ENCODE data around the gene MGP. TPM values are rescaled to one million over a fixed set of nuclear protein-coding genes. Genes with fewer than 3 reads are reported as not detected.

Gene MGP
- under 1 TPM; 0.21 to 0.34 TPM for total RNA-seq

GRCh38 chr12:14885718-14886221 lies at the start of gene MGP:
MGP (minus strand) TSS chr12:14885854; CDS start chr12:14885791, 63 bp downstream.
- Mint-ChIP-seq H3K4me1 (ENCODE audit: low read depth) (peaks cover 24% of the 10 kb centered on the region), H3K27me3 (ENCODE audit: low read depth) (peaks cover 24% of the 10 kb centered on the region), H3K36me3 (ENCODE audit: low read depth) (peaks cover 3% of the 10 kb centered on the region), H3K9me3 (ENCODE audit: insufficient read depth) (no peaks in the 10 kb centered on the region), H3K27ac (no peak within 1 kb of the TSS), H3K4me3 (peak within 1 kb of the TSS; percentile 40)
- ChIA-PET POLR2A (no interaction called here), CTCF (no interaction called here)
- no peak for ATAC-seq
- no peak for DNase-seq

- Mint-ChIP-seq H3K4me1 (ENCODE audit: low read depth) (peaks cover 8% of the 10 kb centered on the region), H3K4me3 (no peak overlapping the region), H3K36me3 (ENCODE audit: low read depth) (peaks cover 77% of the 10 kb centered on the region), H3K27ac (no peak overlapping the region), H3K27me3 (ENCODE audit: low read depth) (no peaks in the 10 kb centered on the region), H3K9me3 (ENCODE audit: insufficient read depth) (no peaks in the 10 kb centered on the region)
- CTCF ChIA-PET: interaction anchor here (1.0 kb wide), 1 partner anchor 60 kb away, joined by 5 read pairs; no protein-coding TSS in a partner anchor
- no peak for DNase-seq
- POLR2A ChIA-PET: interaction anchor here (0.8 kb wide), 1 partner anchor 20 kb away, joined by 4 read pairs; no protein-coding TSS in a partner anchor
- ATAC-seq: no peak
Measured at GRCh38 chr12:14935031-14935430, 49.4 kb upstream of the MGP start.

- Mint-ChIP-seq H3K4me1 (ENCODE audit: low read depth) (peaks cover 5% of the 10 kb centered on the region), H3K9me3 (ENCODE audit: insufficient read depth) (no peaks in the 10 kb centered on the region), H3K27me3 (ENCODE audit: low read depth) (no peaks in the 10 kb centered on the region), H3K4me3 (no peak overlapping the region), H3K27ac (no peak overlapping the region), H3K36me3 (ENCODE audit: low read depth) (peaks cover 72% of the 10 kb centered on the region)
- CTCF ChIA-PET: interaction anchor here (1.0 kb wide), 1 partner anchor 61 kb away, joined by 5 read pairs; no protein-coding TSS in a partner anchor
- no peak for DNase-seq
- POLR2A ChIA-PET: interaction anchor here (0.8 kb wide), 1 partner anchor 20 kb away, joined by 4 read pairs; no protein-coding TSS in a partner anchor
- ATAC-seq: no peak
Measured at GRCh38 chr12:14934511-14934910, 48.9 kb upstream of the MGP start.

- CTCF ChIA-PET: interaction anchor here (1.2 kb wide), 2 partner anchors 63 to 86 kb away, joined by 3 read pairs; no protein-coding TSS in a partner anchor
- POLR2A ChIA-PET: interaction anchor here (0.6 to 1.4 kb wide), 3 partner anchors 9 to 546 kb away, joined by 3 to 5 read pairs (median 3); no protein-coding TSS in a partner anchor
Measured at GRCh38 chr12:14931791-14932560, 46.3 kb upstream of the MGP start.

GRCh38 chr12:14931359-14931758 lies 45.7 kb upstream of the MGP start:
- no peak overlapping the region for H3K27ac Mint-ChIP-seq
- CTCF ChIA-PET: interaction anchor here (1.2 kb wide), 1 partner anchor 86 kb away, joined by 3 read pairs; no protein-coding TSS in a partner anchor
- DNase-seq (no peak), ATAC-seq (no peak)
- no peak overlapping the region for H3K4me3 Mint-ChIP-seq
- H3K36me3 Mint-ChIP-seq (ENCODE audit: low read depth): peaks cover 65% of the 10 kb centered on the region
- no peaks in the 10 kb centered on the region for H3K27me3 Mint-ChIP-seq (ENCODE audit: low read depth)
- no peaks in the 10 kb centered on the region for H3K9me3 Mint-ChIP-seq (ENCODE audit: insufficient read depth)
- no peaks in the 10 kb centered on the region for H3K4me1 Mint-ChIP-seq (ENCODE audit: low read depth)
- POLR2A ChIA-PET: interaction anchor here (0.9 to 1.4 kb wide), 2 partner anchors 10 to 13 kb away, joined by 3 to 5 read pairs; no protein-coding TSS in a partner anchor

More at GRCh38 chr12:14931791-14932560, 46.3 kb upstream of the MGP start:
- DNase-seq: no peak
- H3K36me3 Mint-ChIP-seq (ENCODE audit: low read depth): peaks cover 71% of the 10 kb centered on the region
- H3K4me3 Mint-ChIP-seq: no peak overlapping the region
- no peaks in the 10 kb centered on the region for H3K27me3 Mint-ChIP-seq (ENCODE audit: low read depth)
- H3K9me3 Mint-ChIP-seq (ENCODE audit: insufficient read depth): no peaks in the 10 kb centered on the region
- H3K27ac Mint-ChIP-seq: no peak overlapping the region
- H3K4me1 Mint-ChIP-seq (ENCODE audit: low read depth): no peaks in the 10 kb centered on the region
- no peak for ATAC-seq

GRCh38 chr12:14930299-14930698 lies 44.6 kb upstream of the MGP start:
- no peak for ATAC-seq
- no peak overlapping the region for H3K4me3 Mint-ChIP-seq
- ChIA-PET CTCF (no interaction called here), POLR2A (no interaction called here)
- H3K27ac Mint-ChIP-seq: no peak overlapping the region
- H3K36me3 Mint-ChIP-seq (ENCODE audit: low read depth): peaks cover 57% of the 10 kb centered on the region
- no peaks in the 10 kb centered on the region for H3K9me3 Mint-ChIP-seq (ENCODE audit: insufficient read depth)
- H3K4me1 Mint-ChIP-seq (ENCODE audit: low read depth): no peaks in the 10 kb centered on the region
- H3K27me3 Mint-ChIP-seq (ENCODE audit: low read depth): no peaks in the 10 kb centered on the region
- no peak for DNase-seq

- ChIA-PET POLR2A (interaction anchor here (1.2 to 1.4 kb wide), 2 partner anchors 10 to 11 kb away, joined by 3 to 4 read pairs; no protein-coding TSS in a partner anchor), CTCF (interaction anchor here (0.9 to 1.7 kb wide), 3 partner anchors 19 to 292 kb away, joined by 3 to 4 read pairs (median 3); partner anchors contain the start of gene RERG)
- H3K36me3 Mint-ChIP-seq (ENCODE audit: low read depth): peaks cover 49% of the 10 kb centered on the region
- H3K27me3 Mint-ChIP-seq (ENCODE audit: low read depth): no peaks in the 10 kb centered on the region
- H3K4me3 Mint-ChIP-seq: no peak overlapping the region
- H3K27ac Mint-ChIP-seq: no peak overlapping the region
- no peak for ATAC-seq
- DNase-seq: no peak
- H3K9me3 Mint-ChIP-seq (ENCODE audit: insufficient read depth): no peaks in the 10 kb centered on the region
- no peaks in the 10 kb centered on the region for H3K4me1 Mint-ChIP-seq (ENCODE audit: low read depth)
Measured at GRCh38 chr12:14928931-14929330, 43.3 kb upstream of the MGP start.

GRCh38 chr12:14927267-14927666 lies 41.6 kb upstream of the MGP start:
- POLR2A ChIA-PET: interaction anchor here (1.4 kb wide), 1 partner anchor 12 kb away, joined by 4 read pairs; no protein-coding TSS in a partner anchor
- DNase-seq: no peak
- Mint-ChIP-seq H3K36me3 (ENCODE audit: low read depth) (peaks cover 43% of the 10 kb centered on the region), H3K27ac (no peak overlapping the region), H3K4me1 (ENCODE audit: low read depth) (no peaks in the 10 kb centered on the region), H3K9me3 (ENCODE audit: insufficient read depth) (no peaks in the 10 kb centered on the region), H3K4me3 (no peak overlapping the region), H3K27me3 (ENCODE audit: low read depth) (no peaks in the 10 kb centered on the region)
- ATAC-seq: no peak
- CTCF ChIA-PET: interaction anchor here (1.0 kb wide), 2 partner anchors 152 to 158 kb away, joined by 3 to 4 read pairs; no protein-coding TSS in a partner anchor

GRCh38 chr12:14924541-14924940 lies 38.9 kb upstream of the MGP start:
- no peak overlapping the region for H3K27ac Mint-ChIP-seq
- H3K27me3 Mint-ChIP-seq (ENCODE audit: low read depth): no peaks in the 10 kb centered on the region
- H3K9me3 Mint-ChIP-seq (ENCODE audit: insufficient read depth): no peaks in the 10 kb centered on the region
- H3K4me3 Mint-ChIP-seq: no peak overlapping the region
- peaks cover 19% of the 10 kb centered on the region for H3K4me1 Mint-ChIP-seq (ENCODE audit: low read depth)
- ATAC-seq: no peak
- ChIA-PET POLR2A (no interaction called here), CTCF (no interaction called here)
- H3K36me3 Mint-ChIP-seq (ENCODE audit: low read depth): peaks cover 46% of the 10 kb centered on the region
- no peak for DNase-seq

GRCh38 chr12:14923944-14924343 lies 38.3 kb upstream of the MGP start:
- Mint-ChIP-seq H3K27me3 (ENCODE audit: low read depth) (no peaks in the 10 kb centered on the region), H3K4me1 (ENCODE audit: low read depth) (peaks cover 24% of the 10 kb centered on the region), H3K9me3 (ENCODE audit: insufficient read depth) (no peaks in the 10 kb centered on the region), H3K27ac (no peak overlapping the region), H3K4me3 (no peak overlapping the region), H3K36me3 (ENCODE audit: low read depth) (peaks cover 50% of the 10 kb centered on the region)
- ChIA-PET POLR2A (no interaction called here), CTCF (no interaction called here)
- ATAC-seq: no peak
- DNase-seq: no peak

- Mint-ChIP-seq H3K9me3 (ENCODE audit: insufficient read depth) (no peaks in the 10 kb centered on the region), H3K36me3 (ENCODE audit: low read depth) (peaks cover 60% of the 10 kb centered on the region), H3K27ac (peak overlapping the region; percentile 62), H3K4me3 (no peak overlapping the region), H3K4me1 (ENCODE audit: low read depth) (peaks cover 24% of the 10 kb centered on the region), H3K27me3 (ENCODE audit: low read depth) (no peaks in the 10 kb centered on the region)
- ChIA-PET CTCF (interaction anchor here (0.9 to 3.2 kb wide), 3 partner anchors 16 to 119 kb away, joined by 3 to 14 read pairs (median 4); partner anchors contain the start of gene ERP27), POLR2A (interaction anchor here (1.0 kb wide), 1 partner anchor 72 kb away, joined by 3 read pairs; no protein-coding TSS in a partner anchor)
- DNase-seq (no peak), ATAC-seq (peak; percentile 24)
Measured at GRCh38 chr12:14921218-14921617, 35.6 kb upstream of the MGP start.

Measured in activated CD8-positive, alpha-beta T cell treated with anti-CD3 and anti-CD28 coated beads, Interleukin-2, amount 10 ng/mL, durations not matched to agents 7 days and 5 days (primary cell).